Measurements from ENCODE around the gene AKAP13.

Gene AKAP13

GRCh38 chr15:85760531-85761371 lies 380.3 kb downstream of the AKAP13 start:
- no peak overlapping the region for H3K27ac ChIP-seq (ENCODE audit: low read depth, low read length)
- H3K9me3 ChIP-seq (ENCODE audit: control insufficient read depth, insufficient read depth, low read length), result no peaks in the 10 kb centered on the region
- no peak overlapping the region for H3K4me3 ChIP-seq (ENCODE audit: low read depth, low read length)
- no peaks in the 10 kb centered on the region for H3K4me1 ChIP-seq (ENCODE audit: control insufficient read depth, insufficient read depth, low read length)
- peaks cover 29% of the 10 kb centered on the region; the same call in 1 of the 2 replicates for H3K36me3 ChIP-seq (ENCODE audit: control insufficient read depth, insufficient read depth, low read length)
- H3K27me3 ChIP-seq (ENCODE audit: control insufficient read depth, insufficient read depth, low read length), result no peaks in the 10 kb centered on the region
- no peak overlapping the region for H3K9ac ChIP-seq (ENCODE audit: low read depth, low read length)

- Histone ChIP-seq H3K36me3 (ENCODE audit: control insufficient read depth, insufficient read depth, low read length) (peaks cover 28% of the 10 kb centered on the region; the same call in 1 of the 2 replicates), H3K9ac (ENCODE audit: low read depth, low read length) (no peak overlapping the region), H3K4me1 (ENCODE audit: control insufficient read depth, insufficient read depth, low read length) (peaks cover 3% of the 10 kb centered on the region; the same call in 1 of the 2 replicates), H3K27ac (ENCODE audit: low read depth, low read length) (no peak overlapping the region), H3K27me3 (ENCODE audit: control insufficient read depth, insufficient read depth, low read length) (no peaks in the 10 kb centered on the region), H3K4me3 (ENCODE audit: low read depth, low read length) (no peak overlapping the region), H3K9me3 (ENCODE audit: control insufficient read depth, insufficient read depth, low read length) (no peaks in the 10 kb centered on the region)
Observed at GRCh38 chr15:85761635-85762034, 381.2 kb downstream of the AKAP13 start.

GRCh38 chr15:85762039-85762755 lies 381.8 kb downstream of the AKAP13 start:
- H3K9ac ChIP-seq (ENCODE audit: low read depth, low read length), result no peak overlapping the region
- peaks cover 4% of the 10 kb centered on the region; the same call in 1 of the 2 replicates for H3K4me1 ChIP-seq (ENCODE audit: control insufficient read depth, insufficient read depth, low read length)
- H3K27ac ChIP-seq (ENCODE audit: low read depth, low read length), result no peak overlapping the region
- no peak overlapping the region for H3K4me3 ChIP-seq (ENCODE audit: low read depth, low read length)
- H3K36me3 ChIP-seq (ENCODE audit: control insufficient read depth, insufficient read depth, low read length), result peaks cover 28% of the 10 kb centered on the region; the same call in 1 of the 2 replicates
- H3K27me3 ChIP-seq (ENCODE audit: control insufficient read depth, insufficient read depth, low read length), result no peaks in the 10 kb centered on the region
- no peaks in the 10 kb centered on the region for H3K9me3 ChIP-seq (ENCODE audit: control insufficient read depth, insufficient read depth, low read length)

- H3K9me3 ChIP-seq (ENCODE audit: control insufficient read depth, insufficient read depth, low read length), result no peaks in the 10 kb centered on the region
- H3K27ac ChIP-seq (ENCODE audit: low read depth, low read length), result no peak overlapping the region
- no peaks in the 10 kb centered on the region for H3K27me3 ChIP-seq (ENCODE audit: control insufficient read depth, insufficient read depth, low read length)
- H3K4me3 ChIP-seq (ENCODE audit: low read depth, low read length), result no peak overlapping the region
- H3K4me1 ChIP-seq (ENCODE audit: control insufficient read depth, insufficient read depth, low read length), result peaks cover 4% of the 10 kb centered on the region; the same call in 1 of the 2 replicates
- no peak overlapping the region for H3K9ac ChIP-seq (ENCODE audit: low read depth, low read length)
- peaks cover 28% of the 10 kb centered on the region; the same call in 1 of the 2 replicates for H3K36me3 ChIP-seq (ENCODE audit: control insufficient read depth, insufficient read depth, low read length)
Observed at GRCh38 chr15:85762756-85763127, 382.3 kb downstream of the AKAP13 start.

- Histone ChIP-seq H3K36me3 (ENCODE audit: control insufficient read depth, insufficient read depth, low read length) (peaks cover 27% of the 10 kb centered on the region; the same call in 1 of the 2 replicates), H3K9ac (ENCODE audit: low read depth, low read length) (no peak overlapping the region), H3K4me1 (ENCODE audit: control insufficient read depth, insufficient read depth, low read length) (peaks cover 4% of the 10 kb centered on the region; the same call in 1 of the 2 replicates), H3K4me3 (ENCODE audit: low read depth, low read length) (no peak overlapping the region), H3K27me3 (ENCODE audit: control insufficient read depth, insufficient read depth, low read length) (no peaks in the 10 kb centered on the region), H3K9me3 (ENCODE audit: control insufficient read depth, insufficient read depth, low read length) (no peaks in the 10 kb centered on the region), H3K27ac (ENCODE audit: low read depth, low read length) (no peak overlapping the region)
Observed at GRCh38 chr15:85763157-85763556, 382.8 kb downstream of the AKAP13 start.

GRCh38 chr15:85763673-85764633 lies 383.6 kb downstream of the AKAP13 start:
- Histone ChIP-seq H3K36me3 (ENCODE audit: control insufficient read depth, insufficient read depth, low read length) (peaks cover 24% of the 10 kb centered on the region), H3K4me1 (ENCODE audit: control insufficient read depth, insufficient read depth, low read length) (peaks cover 4% of the 10 kb centered on the region; the same call in 1 of the 2 replicates), H3K9ac (ENCODE audit: low read depth, low read length) (no peak overlapping the region)

GRCh38 chr15:85764649-85765277 lies 384.4 kb downstream of the AKAP13 start:
- Histone ChIP-seq H3K9me3 (ENCODE audit: control insufficient read depth, insufficient read depth, low read length) (no peaks in the 10 kb centered on the region), H3K27me3 (ENCODE audit: control insufficient read depth, insufficient read depth, low read length) (no peaks in the 10 kb centered on the region), H3K27ac (ENCODE audit: low read depth, low read length) (no peak overlapping the region), H3K9ac (ENCODE audit: low read depth, low read length) (no peak overlapping the region), H3K4me3 (ENCODE audit: low read depth, low read length) (no peak overlapping the region), H3K4me1 (ENCODE audit: control insufficient read depth, insufficient read depth, low read length) (peaks cover 4% of the 10 kb centered on the region; the same call in 1 of the 2 replicates), H3K36me3 (ENCODE audit: control insufficient read depth, insufficient read depth, low read length) (peaks cover 28% of the 10 kb centered on the region)

More at GRCh38 chr15:85763673-85764633, 383.6 kb downstream of the AKAP13 start:
- Histone ChIP-seq H3K27ac (ENCODE audit: low read depth, low read length) (no peak overlapping the region), H3K4me3 (ENCODE audit: low read depth, low read length) (no peak overlapping the region), H3K9me3 (ENCODE audit: control insufficient read depth, insufficient read depth, low read length) (no peaks in the 10 kb centered on the region), H3K27me3 (ENCODE audit: control insufficient read depth, insufficient read depth, low read length) (no peaks in the 10 kb centered on the region)

- peaks cover 22% of the 10 kb centered on the region for H3K36me3 ChIP-seq (ENCODE audit: control insufficient read depth, insufficient read depth, low read length)
- H3K27me3 ChIP-seq (ENCODE audit: control insufficient read depth, insufficient read depth, low read length), result no peaks in the 10 kb centered on the region
- H3K9ac ChIP-seq (ENCODE audit: low read depth, low read length), result no peak overlapping the region
- peak overlapping the region; percentile 28 for H3K27ac ChIP-seq (ENCODE audit: low read depth, low read length)
- no peak overlapping the region for H3K4me3 ChIP-seq (ENCODE audit: low read depth, low read length)
- H3K4me1 ChIP-seq (ENCODE audit: control insufficient read depth, insufficient read depth, low read length), result peaks cover 4% of the 10 kb centered on the region; the same call in 1 of the 2 replicates
- no peaks in the 10 kb centered on the region for H3K9me3 ChIP-seq (ENCODE audit: control insufficient read depth, insufficient read depth, low read length)
Observed at GRCh38 chr15:85766001-85766831, 385.8 kb downstream of the AKAP13 start.

- Histone ChIP-seq H3K27me3 (ENCODE audit: control insufficient read depth, insufficient read depth, low read length) (no peaks in the 10 kb centered on the region), H3K36me3 (ENCODE audit: control insufficient read depth, insufficient read depth, low read length) (peaks cover 20% of the 10 kb centered on the region), H3K9me3 (ENCODE audit: control insufficient read depth, insufficient read depth, low read length) (no peaks in the 10 kb centered on the region), H3K9ac (ENCODE audit: low read depth, low read length) (no peak overlapping the region), H3K27ac (ENCODE audit: low read depth, low read length) (no peak overlapping the region), H3K4me1 (ENCODE audit: control insufficient read depth, insufficient read depth, low read length) (peaks cover 4% of the 10 kb centered on the region; the same call in 1 of the 2 replicates), H3K4me3 (ENCODE audit: low read depth, low read length) (no peak overlapping the region)
Observed at GRCh38 chr15:85767785-85768529, 387.6 kb downstream of the AKAP13 start.

Data from HUES48 (cell line).